Measurements from ENCODE around the gene DRAXIN. TPM values are rescaled to one million over a fixed set of nuclear protein-coding genes. Genes with fewer than 3 reads are reported as not detected.
"Not testable (repeated sequence)": the region's sequence is repeated elsewhere in the genome, so short reads cannot be mapped to it uniquely, and the experiment has no call there.

DRAXIN gene
- 0.05 TPM for total RNA-seq
- long read RNA-seq, partial matches to known transcripts = 0 of 1 reads
- long read RNA-seq, other reads (novel, unspliced or antisense) = 1 of 1 reads

- Histone ChIP-seq H3K4me1 (peaks cover 14% of the 10 kb centered on the region), H3K9me3 (replicated peaks) (no peaks in the 10 kb centered on the region), H3K27ac (replicated peaks) (no peak within 1 kb of the TSS), H3K36me3 (no peaks in the 10 kb centered on the region), H3K27me3 (ENCODE audit: low read depth) (peaks cover 91% of the 10 kb centered on the region), H3K4me3 (peak within 1 kb of the TSS; percentile 53)
- TF ChIP-seq CTCF (IDR thresholded peaks at IDR 0.05; ENCODE audit: borderline replicate concordance) = no peak
- no peak for DNase-seq
- intact Hi-C loops (cut with micrococcal nuclease) = no loop called here
Observed at GRCh38 chr1:11691302-11691914, at the start of gene DRAXIN. Gene DRAXIN (plus strand): TSS chr1:11691710. CDS start chr1:11706259, 14,549 bp downstream.

GRCh38 chr1:11641776-11642305, 49.7 kb upstream of the DRAXIN start:
- DNase-seq = no peak
- no peak for TF ChIP-seq CTCF (IDR thresholded peaks at IDR 0.05; ENCODE audit: borderline replicate concordance)
- H3K36me3 ChIP-seq = no peaks in the 10 kb centered on the region
- no peak overlapping the region for H3K4me3 ChIP-seq
- intact Hi-C loops (cut with micrococcal nuclease) = loop anchor here (2.0 to 10.0 kb wide), 3 partner anchors 305 to 607 kb away; no protein-coding TSS in a partner anchor
- H3K9me3 ChIP-seq (replicated peaks) = no peaks in the 10 kb centered on the region
- H3K27ac ChIP-seq (replicated peaks) = no peak overlapping the region
- H3K4me1 ChIP-seq = peaks cover 14% of the 10 kb centered on the region
- peaks cover 62% of the 10 kb centered on the region for H3K27me3 ChIP-seq (ENCODE audit: low read depth)

- peaks cover 62% of the 10 kb centered on the region for H3K27me3 ChIP-seq (ENCODE audit: low read depth)
- not testable (repeated sequence) for DNase-seq; H3K9me3 ChIP-seq (replicated peaks); H3K4me3 ChIP-seq; H3K36me3 ChIP-seq; H3K27ac ChIP-seq (replicated peaks)
- intact Hi-C loops (cut with micrococcal nuclease) = loop anchor here (2.0 to 10.0 kb wide), 3 partner anchors 306 to 608 kb away; no protein-coding TSS in a partner anchor
- TF ChIP-seq CTCF (IDR thresholded peaks at IDR 0.05; ENCODE audit: borderline replicate concordance) = peak; percentile 97
- peaks cover 14% of the 10 kb centered on the region for H3K4me1 ChIP-seq
Observed at GRCh38 chr1:11642418-11643017, 49.0 kb upstream of the DRAXIN start.

GRCh38 chr1:11643782-11644181, 47.7 kb upstream of the DRAXIN start:
- no peak overlapping the region for H3K4me3 ChIP-seq
- TF ChIP-seq CTCF (IDR thresholded peaks at IDR 0.05; ENCODE audit: borderline replicate concordance) = no peak
- peaks cover 63% of the 10 kb centered on the region for H3K27me3 ChIP-seq (ENCODE audit: low read depth)
- no peaks in the 10 kb centered on the region for H3K9me3 ChIP-seq (replicated peaks)
- H3K4me1 ChIP-seq = peaks cover 25% of the 10 kb centered on the region
- intact Hi-C loops (cut with micrococcal nuclease) = loop anchor here (2.0 to 10.0 kb wide), 3 partner anchors 307 to 609 kb away; no protein-coding TSS in a partner anchor
- DNase-seq = no peak
- H3K27ac ChIP-seq (replicated peaks) = no peak overlapping the region
- H3K36me3 ChIP-seq = no peaks in the 10 kb centered on the region

GRCh38 chr1:11645270-11645669, 46.2 kb upstream of the DRAXIN start:
- no peak for DNase-seq
- Histone ChIP-seq H3K27me3 (ENCODE audit: low read depth) (peaks cover 67% of the 10 kb centered on the region), H3K27ac (replicated peaks) (no peak overlapping the region), H3K36me3 (no peaks in the 10 kb centered on the region), H3K4me1 (peaks cover 36% of the 10 kb centered on the region), H3K4me3 (no peak overlapping the region), H3K9me3 (replicated peaks) (no peaks in the 10 kb centered on the region)
- intact Hi-C loops (cut with micrococcal nuclease) = loop anchor here (10.0 kb wide), 1 partner anchor 610 kb away; no protein-coding TSS in a partner anchor
- no peak for TF ChIP-seq CTCF (IDR thresholded peaks at IDR 0.05; ENCODE audit: borderline replicate concordance)
